GM21526 (cell line): ENCODE data around the gene C2orf66.
A peak's percentile ranks its signal among the peaks of the same experiment; 100 is the strongest.

ENCODE experiments used
- ATAC-seq: cut with Tn5 transposase; IDR thresholded peaks from one replicate; pipeline ENCODE4 v1.9.1; 2021; ENCODE audit warnings: moderate library complexity; ENCODE audit not compliant: unreplicated experiment, low FRiP score

The C2orf66 gene

GRCh38 chr2:196809260-196809659 is at the start of gene C2orf66:
Gene C2orf66, minus strand, starts transcription at chr2:196809355. Its CDS starts 19 bp downstream, at chr2:196809336.
- ATAC-seq: no peak

GRCh38 chr2:196854629-196855028 is 45.5 kb upstream of the C2orf66 start:
- no peak for ATAC-seq

- ATAC-seq: no peak
These were observed 44.3 kb upstream of the C2orf66 start for GRCh38 chr2:196853301-196854087.

DNA sequence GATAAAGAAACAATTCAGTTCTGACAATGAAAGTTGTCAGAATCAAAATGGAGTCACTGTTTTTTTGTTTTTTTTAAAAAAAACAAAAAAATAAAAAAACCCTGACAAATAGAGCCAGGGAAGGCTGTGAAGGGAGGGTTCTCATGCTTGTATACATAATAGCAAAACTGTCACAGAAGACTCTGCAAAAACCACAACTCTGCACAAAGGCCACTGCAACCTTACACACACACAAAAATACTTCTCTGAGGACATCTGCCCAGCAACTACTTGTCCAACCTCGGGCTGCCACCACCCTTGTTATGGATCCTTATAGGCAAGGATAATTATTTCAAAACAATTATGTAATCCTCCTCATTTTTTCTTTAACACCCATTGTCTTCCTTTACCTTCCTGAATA is 41.9 kb upstream of the C2orf66 start:
- ATAC-seq: no peak

DNA sequence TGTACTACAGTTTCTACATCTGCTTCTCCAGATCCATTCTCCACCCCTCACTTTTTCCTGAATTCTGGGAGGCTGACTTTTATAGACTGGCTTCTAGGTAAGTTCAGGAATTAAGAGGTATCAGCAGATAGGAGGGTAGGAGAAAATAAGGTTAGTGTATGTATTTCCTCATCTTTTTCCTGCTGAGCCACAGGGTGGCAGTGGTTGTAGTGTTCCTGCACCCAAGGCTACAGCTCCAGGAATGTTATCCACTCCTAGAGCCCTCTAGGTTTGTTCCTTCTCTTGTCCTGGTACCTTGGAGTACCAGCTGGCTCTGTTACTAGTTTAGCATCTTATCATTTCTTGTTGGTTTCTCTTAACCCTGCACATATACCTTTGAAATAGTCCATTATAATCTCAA is 40.7 kb upstream of the C2orf66 start:
- ATAC-seq: no peak

DNA sequence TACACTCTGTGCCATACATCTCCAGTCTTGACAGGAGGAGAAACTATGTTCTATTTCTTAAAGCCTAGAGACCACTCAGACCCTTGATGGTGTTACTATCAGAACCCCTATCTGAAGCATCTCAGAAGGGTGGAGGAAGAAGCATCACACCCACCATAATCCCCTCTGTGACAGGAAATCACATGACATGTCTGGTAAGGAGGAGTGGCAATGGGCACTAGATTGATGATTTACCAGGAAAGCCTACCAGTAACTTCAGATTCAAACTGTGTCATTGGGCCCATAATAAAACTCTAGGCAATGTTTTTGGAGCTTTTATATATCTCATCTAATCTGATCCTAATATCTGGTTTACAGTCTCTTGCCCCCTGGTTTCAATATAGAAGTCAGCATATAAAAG is 37.1 kb upstream of the C2orf66 start:
- ATAC-seq: no peak

DNA sequence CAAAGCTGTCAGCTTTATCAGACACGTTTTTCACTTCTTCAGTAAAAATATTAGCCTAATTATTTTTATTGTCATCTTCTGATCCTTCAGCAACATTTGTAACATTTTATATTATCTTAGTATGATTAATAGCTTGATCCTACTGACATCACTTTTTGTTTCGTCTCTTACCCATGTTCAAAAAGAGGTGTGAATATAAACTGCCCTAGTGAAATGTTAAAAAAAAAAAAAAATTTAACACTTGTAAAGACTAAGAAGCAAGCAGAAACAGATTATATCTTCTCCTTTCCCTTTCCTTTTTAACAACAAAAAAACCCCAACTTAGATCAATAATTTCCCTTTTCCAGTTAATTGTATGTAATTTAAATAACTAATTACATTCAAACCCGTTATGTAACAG is 36.2 kb upstream of the C2orf66 start:
- ATAC-seq: no peak

- ATAC-seq: no peak
These were observed 31.0 kb upstream of the C2orf66 start for GRCh38 chr2:196840171-196840570.

DNA sequence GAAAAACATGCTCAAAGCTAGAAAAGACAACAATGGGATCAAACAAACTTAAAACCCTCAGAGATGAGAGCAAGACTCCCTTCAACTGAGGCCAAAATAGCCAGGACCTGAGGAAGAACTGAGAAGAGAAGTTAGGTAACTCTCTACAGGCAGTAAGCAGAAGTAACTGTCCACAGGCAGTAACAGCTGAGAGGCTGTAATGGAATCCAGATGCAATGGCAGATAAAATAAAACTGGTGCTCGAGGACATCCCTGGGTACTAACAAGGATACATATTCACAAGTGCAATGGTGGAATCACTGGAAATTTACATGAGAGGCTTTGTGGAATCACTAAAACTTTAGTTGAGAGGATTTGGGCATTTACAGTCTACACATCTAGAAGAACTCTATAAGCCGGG is 30.4 kb upstream of the C2orf66 start:
- ATAC-seq: no peak

DNA sequence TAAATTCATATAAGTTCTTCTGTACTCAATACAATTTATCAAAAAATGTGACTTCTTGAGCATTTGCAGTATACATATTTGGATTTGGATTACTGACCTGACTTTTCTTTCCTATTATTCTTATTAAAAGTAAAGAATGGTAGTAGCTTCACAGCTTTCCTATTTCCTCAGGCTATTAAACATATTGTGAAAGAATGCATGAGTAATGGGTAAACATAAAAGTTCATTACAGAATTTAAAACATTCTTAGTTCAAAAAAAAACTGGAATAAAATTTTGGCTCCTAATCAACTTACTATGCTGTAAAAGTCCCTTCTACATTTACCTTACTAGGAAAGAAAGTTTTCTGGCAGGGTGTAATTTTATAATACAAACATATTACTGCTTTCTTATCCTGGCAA is 27.3 kb upstream of the C2orf66 start:
- no peak for ATAC-seq

- no peak for ATAC-seq
These were observed 21.5 kb upstream of the C2orf66 start for GRCh38 chr2:196830701-196831100.

- ATAC-seq: no peak
These were observed 18.2 kb upstream of the C2orf66 start for GRCh38 chr2:196827356-196827755.

DNA sequence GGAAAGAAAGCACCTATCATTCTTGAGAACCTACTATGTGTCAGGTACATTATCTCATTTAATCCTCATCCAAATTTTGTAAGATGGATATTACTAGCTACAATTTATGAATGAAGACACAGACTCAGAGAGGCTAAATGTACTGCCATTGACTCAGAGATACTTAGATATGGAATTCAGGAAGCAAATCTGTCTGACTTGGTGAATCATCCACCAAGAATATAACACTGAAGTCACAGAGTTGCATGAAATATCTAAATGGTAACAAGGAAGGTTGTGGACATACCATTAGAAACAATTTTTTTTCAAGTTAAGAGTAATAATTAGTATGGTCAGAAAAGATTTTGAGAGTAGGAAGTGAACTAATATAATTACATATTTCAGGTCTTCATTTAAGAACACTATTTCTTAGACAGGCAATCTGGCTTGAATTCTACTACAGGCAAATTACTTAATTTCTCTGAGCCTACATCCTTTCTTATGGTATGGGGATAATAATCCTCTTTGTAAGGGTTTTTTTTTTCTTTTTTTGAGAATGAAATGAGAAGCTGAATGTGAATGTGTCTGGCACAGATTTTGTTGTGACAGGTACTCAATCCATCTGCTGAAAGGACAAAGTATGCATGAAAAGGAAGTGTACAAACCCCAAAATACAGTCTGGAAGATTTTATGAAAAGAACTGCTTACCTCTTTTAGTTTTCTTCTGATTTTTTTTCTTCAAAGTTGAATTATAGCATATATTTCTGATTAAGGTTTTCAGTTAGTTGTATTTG is 14.8 kb upstream of the C2orf66 start:
- no peak for ATAC-seq

- no peak for ATAC-seq
These were observed 12.0 kb upstream of the C2orf66 start for GRCh38 chr2:196821195-196821594.

DNA sequence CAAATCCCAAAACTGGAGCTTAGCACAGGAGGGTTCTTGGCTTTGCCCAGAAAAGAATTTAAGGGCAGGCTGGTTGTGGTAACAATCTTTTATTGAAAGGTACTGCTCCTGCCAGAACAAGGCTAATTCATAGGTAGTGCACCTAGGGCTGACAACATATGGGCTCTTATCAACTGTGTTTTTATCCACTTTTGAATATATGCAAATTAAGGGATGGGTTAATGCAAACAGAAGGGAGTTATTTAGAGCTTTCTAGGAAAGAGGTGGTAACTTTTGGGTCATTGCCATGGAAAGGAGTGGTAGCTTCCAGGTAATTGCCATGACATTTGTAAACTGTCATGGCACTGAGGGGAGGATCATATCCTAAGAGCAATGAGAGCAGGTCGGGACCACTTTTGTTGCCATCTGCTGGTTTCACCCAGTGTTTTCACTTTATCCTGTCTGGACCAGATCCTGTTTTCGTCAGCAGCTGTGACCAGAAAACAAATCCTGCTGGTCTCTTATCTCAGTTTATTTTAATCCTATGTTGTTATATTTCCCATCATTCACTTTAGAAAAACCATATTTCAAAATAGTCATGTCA is 981 bp downstream of the C2orf66 start:
- ATAC-seq: no peak

DNA sequence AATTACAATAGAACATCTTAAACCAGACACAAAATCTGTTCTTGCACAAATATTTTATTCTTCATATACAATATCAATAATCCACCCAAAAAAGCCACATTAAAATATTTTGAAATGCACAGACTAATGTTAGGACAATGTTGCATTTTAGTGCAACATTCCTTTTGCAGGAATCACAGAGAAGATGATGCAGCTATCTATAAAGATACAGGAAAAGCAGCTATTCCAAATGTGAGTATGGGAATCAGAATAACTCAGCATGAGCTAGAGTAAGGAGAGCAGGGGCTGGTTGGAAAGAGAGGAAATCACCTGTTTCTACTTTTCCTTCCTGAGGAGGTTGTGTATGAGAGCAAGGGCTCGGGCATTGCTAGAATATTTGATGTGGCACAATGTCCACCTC is 4.8 kb downstream of the C2orf66 start:
- no peak for ATAC-seq

DNA sequence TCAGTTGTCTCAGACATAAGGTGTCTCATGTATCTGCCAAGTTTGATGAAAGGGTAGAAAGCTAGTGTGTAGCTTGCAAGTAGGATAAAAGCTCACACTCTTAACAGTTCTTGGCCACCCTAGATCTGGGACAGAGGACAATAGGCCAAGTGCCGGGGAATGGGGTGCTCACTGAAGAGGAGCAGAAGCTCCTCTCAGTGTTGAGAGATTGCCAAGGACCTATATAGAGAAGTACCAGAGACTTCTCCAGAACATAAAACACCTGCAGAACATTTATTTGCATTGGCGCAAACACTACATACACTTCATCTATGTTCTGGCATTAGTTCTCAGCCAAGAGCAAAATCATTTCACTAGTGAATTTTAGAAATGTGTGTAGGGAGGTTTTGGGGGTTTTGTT is 6.8 kb downstream of the C2orf66 start:
- ATAC-seq: no peak

DNA sequence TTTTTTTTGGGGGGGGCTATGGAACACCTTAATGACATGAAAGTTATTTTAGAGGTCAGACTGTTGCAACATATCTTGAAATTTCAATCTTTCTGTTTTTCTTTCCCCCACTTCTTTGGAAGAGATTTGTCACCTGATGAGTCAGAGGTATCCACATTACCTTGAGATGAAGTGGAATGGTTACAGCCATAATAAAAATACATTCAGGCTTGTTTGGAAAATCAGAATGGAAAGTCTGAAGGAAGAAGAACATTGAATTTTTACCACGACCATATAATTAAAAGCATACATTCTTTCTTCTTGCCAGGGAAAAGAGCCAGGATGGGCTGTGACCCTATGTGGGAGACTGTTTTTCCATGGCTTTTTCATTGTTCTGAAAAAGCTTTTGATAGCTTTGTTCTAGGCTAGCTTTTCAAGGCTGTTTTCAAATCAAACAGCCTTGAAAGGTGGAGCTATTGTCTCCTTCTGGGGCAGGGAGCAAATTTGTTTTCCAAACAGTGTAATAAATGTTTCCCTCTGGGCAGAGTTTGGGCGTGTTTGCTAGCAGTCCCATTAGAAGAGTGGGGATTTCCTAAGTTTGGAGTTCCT is 7.4 kb downstream of the C2orf66 start:
- ATAC-seq: no peak

DNA sequence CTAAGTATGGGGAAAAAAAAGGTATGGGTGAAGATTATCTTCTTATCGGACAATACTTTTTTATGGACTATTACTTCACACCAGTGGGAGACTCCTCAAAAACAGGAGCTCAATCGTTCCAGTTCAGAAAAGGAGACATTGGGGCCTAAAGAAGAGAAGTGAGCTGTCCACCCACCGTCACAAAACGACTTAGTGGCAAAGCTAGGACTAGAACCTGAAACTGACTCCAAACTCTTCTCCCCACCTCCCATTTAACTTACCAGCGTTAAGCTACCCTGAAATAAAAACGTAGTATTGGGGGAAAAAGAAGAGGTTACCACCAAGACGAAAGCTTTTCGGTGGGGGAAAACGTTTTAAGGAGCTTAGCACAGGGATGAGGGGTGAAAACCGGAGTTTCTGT is 10.2 kb downstream of the C2orf66 start:
- ATAC-seq: peak; percentile 16

DNA sequence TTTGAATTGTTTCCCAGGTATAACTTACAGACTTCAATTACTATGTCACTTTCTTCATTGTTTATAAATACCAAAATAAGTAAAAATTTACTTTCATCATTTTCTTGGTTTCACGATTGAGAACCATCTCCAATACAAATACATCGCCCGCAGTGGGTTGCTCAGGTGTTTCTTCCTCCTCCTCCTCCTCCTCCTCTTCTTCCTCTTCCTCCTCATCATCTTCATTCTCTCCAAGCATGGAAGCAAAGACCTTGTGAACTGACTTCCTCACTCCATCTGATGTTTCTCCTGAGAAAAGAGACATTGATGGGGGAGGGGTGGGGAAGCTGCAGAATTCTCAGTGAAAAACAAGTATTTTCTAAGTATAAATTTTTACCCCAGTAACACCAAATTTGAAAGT is 16.3 kb downstream of the C2orf66 start:
- no peak for ATAC-seq

DNA sequence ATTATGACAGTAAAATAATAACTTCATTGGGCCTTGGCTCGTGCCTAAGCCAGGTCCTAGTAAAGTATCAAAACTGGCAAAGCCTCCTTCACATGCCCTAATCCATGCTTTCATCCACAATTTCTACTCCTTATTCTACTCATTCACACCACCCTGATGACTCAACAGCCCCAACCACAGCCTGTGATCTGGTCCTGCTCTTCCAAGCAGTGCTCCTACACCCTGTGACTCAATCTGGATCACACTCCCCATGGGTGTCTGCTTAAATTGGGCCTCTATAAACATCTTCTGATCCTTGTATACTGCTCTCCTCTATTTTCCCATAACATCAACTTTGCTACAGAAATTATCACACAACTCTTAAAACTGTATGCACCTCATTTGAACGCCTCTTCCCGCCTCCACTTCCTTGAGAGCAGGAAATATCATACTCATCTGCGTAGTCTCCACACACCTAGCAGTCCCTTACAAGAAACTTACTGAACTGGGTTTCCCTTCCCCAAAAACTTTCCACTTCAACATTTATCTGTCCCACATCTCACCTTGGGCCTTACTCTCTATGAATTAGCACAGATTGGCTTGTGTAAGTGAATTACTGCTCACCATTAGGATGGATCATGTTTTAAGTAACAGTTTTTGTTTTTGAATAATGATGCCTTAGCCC is 25.6 kb downstream of the C2orf66 start:
- no peak for ATAC-seq
